HG02571 (cell line): ENCODE data around the gene GSC.

Source experiments
- ATAC-seq: cut with Tn5 transposase; IDR thresholded peaks from one replicate; pipeline ENCODE4 v1.9.1; 2021; ENCODE audit warnings: mild to moderate bottlenecking, moderate library complexity; ENCODE audit not compliant: unreplicated experiment

The GSC gene

DNA sequence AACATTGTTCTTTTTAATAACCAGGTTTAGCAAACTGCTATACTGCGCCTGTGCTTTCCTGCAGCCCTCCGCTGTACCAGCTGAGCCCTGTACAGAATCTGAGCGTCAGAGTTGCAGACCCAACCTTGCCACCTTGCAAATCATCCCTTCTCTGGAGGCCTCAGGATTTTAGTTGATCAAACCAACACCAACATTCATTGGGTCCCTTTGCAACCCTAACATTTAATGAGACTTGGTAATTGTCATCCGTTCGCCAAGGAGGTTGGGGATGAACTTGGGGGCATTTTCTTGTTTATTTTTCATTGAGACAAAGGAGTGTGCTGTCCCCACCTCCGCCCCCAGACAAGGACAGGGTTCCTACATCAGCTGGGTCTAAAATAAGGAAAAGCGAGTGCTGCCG lies 2.6 kb upstream of the GSC start:
- ATAC-seq, result no peak

DNA sequence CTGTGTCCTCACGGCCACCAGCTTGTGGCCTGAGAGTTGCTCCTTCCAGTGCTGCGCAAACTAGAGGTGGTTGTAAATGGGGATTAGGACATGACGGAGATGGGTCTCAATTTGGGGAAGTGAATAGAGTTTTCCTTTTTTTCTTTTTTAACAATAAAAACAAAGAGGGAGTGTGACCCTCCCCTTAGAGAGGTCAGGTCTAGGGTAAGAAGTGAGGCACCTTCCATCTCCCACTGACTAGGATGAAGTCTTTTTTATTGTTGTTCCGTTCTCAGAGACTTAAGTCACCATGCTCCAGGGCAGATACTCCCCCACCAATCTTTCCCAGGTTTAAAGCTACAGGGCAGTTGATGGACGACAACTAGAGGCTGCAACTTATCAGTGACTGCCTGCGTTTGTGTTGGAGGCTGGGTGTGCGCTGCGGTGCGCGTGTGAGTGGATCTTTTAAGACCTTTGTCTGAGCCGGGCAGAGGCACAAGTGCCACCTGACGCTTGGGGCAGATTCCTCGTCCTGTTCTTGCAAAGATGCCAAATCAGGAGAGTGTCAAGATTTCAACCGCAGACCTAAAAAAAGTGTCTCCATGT lies 2.1 kb upstream of the GSC start:
- no peak for ATAC-seq

DNA sequence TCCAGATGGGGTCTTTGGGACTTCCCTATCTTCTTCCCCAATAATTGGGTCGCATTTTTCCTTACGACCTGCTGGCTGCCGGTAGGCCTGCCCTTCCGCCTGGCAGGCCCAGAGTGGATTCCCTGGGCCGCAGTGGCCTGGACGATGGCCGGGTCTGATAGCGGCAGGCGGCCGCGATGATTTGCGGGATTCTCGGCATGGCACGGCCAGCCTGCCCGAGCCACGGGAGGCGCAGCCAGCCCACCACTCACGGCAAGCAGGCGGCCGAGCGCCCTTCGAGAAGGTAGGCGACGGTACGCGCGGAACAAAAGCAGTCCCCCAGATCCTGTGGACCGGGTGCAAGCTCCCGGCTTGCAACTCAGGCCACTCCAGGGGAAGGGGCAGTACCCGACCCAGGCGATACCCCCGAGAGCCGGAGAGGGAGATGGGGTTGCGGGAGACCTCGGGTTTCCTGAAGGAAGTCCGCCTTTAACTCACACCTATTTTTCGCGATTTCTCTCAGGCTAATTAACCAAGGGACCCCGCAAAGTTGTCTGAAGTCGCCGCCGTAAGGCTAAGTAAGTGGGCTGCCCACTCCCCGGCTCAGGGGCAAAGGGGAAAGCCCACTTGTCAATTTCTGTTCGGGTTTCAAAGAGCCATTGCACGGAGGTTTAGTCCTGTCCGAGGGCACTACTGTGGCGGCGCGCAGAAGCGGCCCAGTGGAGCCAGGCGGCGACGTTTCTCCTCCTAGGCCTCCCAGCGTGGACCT lies 1.4 kb upstream of the GSC start:
- no peak for ATAC-seq

DNA sequence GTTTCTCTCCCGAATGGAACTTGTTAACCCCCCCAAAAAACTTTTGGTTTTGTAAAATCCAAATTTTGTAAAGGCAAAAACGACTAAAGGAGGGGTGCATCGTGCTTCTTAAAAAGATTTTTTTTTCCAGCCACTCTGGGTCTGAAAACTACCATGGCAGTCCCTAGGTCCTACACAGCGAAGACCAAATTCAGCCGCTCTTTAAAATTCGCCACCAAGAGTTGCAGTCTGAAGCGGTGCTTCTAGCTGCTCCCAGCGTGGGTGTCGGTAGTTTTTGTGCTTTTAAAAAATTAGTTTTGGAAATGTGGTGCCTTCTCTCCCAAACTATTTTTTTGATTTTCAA lies 873 bp upstream of the GSC start:
- no peak for ATAC-seq

DNA sequence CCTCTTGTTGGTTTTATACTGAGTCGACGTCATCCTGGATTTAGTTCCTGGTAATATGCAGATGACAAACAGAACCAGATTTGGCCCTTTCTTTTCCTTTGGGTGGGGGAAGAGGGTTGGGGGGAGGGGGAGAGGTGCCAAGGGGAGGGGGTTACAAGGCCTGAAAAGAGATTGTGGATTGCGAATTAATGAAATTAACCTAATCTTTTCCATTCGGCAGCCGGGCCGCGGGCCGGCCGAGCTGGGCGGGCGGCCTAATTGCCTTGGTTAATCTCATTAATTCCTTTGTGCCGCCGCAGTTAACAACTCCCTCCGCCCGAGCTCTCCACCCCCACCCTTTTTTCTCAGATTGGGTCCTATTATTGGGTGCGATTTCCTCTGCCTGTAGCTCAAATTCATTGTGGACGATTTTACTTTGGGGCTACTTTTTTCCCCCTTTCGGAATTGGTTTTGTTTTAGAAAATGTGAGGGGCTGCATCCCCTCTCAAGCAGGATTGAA lies 387 bp upstream of the GSC start:
- no peak for ATAC-seq

DNA sequence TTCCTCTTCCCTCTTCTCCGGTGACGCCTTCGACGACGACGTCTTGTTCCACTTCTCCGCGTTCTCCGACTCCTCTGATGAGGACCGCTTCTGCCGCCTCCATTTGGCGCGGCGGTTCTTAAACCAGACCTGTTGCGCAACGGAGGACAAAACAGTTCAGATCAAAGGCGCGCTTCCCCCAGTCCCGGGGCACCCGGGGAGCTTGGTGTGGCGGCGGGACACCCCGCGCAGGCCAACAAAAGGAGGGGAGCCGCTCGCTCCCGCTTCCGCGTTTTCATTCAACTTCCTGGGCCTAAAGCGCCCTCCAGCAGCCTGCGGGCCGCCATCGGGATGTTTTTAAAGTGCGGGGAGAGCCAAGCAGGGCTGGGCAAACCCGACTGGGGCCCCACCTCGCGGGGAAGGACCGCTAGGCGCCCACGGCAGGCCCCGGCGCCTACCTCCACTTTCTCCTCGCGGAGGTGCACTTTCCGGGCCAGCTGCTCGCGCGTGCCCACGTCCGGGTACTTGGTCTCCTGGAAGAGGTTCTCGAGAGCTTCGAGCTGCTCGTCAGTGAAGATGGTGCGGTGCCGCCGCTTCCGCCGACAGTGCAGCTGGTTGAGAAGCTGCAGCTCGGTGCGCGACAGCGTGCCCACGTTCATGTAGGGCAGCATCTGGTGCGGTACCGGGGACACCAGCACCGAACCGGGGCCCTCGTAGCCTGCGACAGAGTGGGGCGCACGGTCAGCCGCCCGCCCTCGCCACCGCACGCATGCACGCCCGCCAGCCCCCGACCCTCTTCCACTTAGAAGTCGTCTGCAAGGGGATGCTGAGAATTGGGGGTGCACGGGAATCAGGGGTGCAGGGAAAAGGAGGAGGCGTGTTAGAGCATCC lies 1.2 kb downstream of the GSC start:
- no peak for ATAC-seq

DNA sequence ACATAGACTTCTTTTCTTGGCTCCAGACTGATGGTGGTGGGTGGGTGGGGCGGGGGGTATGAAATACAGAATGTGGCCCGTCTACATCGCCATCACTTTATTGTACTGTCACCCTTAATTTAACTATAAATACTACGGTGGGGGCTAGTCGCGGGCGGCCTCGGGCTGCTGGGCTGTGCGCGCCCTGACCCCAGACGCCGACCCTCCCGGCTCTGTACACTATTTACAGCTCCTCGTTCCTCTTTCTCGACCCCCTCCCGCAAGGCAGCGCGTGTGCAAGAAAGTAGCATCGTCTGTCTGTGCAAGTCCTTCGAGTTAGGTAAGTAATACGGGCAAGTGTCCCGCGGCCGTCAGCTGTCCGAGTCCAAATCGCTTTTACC lies 1.8 kb downstream of the GSC start:
- no peak for ATAC-seq

DNA sequence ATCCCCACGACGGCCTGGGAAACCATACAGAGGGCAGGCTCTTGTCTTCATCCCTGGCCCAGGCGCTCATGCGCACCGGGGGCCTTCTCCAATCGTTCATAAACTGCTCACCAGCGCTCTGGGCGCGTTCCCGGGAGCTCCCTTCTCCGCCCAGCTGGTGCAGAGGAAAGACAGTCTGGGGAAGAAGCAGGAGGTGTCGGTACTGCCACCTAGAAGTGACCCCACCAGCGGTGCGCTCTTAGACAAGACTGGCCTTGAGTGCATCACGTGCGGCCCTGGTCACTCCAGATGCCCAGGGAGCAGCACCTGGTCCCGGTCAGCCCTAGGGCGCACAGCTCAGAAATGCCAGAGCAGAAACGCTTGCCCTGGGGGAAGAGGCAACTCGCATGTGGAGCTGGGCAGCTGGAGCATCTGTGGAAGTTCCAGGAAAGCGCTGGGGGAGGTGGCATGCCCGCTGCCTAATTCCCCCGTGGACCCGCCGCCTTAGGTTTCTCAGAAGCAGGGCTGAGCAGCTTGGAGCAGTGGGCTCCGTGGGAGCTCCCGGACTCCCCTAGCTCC lies 2.5 kb downstream of the GSC start:
- no peak for ATAC-seq

DNA sequence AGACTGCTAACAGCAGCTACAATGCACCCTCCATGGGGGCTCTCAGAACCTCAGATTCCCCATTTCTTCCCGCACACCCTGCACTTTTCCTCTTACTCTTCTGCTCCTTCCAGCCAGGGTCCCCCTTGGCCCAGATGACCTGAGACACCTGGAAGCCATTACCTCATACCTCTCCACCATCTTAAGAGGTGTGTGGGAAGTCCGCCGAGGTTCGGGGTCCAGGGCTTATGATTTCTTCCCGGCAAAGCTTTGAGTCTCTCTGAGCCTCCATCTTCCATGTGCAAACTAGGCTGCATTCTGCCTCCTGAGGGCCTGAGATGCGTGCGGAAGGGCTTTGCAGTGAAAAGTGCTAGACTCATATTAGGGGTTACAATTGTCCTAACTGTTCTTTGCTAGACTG lies 5.3 kb downstream of the GSC start:
- ATAC-seq, result no peak

DNA sequence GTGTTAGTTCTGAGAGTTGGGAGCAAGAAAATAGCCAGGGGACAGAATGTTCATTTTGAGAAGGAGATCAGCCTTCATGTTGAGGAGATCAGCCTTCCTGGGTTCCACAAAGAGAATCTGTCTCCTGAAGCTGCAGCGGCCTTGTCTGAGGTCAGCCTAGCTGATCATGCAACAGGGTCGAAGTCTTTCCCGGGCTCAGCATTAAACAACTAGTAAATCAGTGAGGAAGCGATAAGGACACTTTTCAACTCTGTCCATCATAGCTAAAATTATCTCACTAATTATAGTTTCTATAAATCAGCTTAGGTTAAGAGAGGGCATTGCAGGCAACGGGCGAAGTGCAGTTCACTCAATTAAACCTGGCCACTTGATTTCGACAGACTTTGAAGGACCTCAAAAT lies 7.5 kb downstream of the GSC start:
- ATAC-seq, result no peak

DNA sequence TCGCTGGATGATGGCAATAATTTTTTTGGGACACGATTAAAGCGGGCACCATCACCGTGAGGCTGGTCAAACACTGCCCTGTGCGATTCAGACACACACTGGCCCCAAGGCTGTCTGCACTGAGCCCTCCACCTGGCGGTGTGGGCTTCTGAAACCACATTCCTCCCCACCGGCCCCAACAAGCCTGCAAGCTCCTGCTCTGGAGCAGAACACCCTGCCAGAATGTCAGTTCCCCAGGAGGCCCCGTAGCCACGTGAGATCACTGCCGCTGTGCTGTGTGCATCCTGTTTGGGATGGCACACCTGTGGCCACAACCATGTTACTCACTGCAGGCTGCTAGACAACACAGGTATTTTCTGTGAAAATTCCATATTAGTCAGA lies 7.9 kb downstream of the GSC start:
- ATAC-seq, result no peak

DNA sequence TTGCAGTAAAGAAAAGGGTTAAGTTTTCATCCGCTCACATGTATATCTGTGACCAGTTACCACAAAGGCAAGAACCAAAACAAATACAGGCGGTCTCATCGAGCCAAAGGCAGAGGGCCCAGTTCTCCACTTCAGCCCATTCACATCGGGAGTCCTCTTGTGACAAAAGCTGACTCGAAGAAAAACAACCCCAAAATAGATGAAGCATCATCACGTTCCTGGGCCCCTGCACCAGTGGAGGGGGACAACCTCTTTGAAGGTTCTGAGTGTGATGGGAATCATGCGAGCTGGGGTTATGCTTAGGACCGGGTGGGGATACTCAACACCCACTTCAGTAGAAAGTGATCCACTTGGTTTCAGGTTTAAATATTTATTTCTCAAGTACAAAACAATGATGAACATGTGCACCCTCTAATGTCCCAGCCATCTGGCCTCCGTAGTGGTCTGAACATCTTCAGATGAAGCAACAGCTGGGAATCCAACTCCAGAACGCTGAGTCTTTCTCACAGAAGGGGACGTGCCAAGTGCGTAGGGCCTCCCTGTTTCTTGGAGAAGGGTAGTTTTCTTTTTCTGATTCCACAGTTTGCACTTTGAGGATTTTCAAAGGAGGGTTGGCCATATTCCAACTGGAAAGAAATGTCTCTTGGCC lies 8.4 kb downstream of the GSC start:
- ATAC-seq, result no peak

DNA sequence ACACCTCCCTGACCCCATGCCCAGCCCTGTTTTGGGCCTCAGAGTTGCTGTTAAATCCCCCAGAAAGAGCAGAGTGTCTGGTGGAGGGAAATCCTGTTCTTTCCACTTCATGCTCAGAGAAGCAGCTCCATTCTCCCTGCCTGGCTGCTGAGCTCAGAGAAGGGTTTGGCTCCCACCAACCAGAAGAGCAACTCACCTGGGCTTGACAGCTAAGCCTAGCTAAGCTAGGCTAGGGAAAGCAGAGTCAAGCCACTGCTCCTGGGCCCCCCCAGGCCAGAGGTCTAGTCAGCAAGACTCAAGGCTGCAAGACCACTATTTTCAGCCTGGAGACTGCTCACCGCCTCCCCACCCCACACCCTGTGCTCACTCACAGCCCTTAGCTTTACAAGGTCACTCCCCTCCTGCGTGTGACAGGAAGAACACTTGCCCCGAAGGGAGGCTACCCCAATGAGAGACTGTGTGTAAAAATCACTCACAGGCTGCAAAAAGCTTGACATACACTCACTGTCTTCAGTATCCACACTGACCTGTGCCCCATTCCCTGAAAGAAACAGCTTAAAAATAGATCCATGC lies 13.5 kb downstream of the GSC start:
- no peak for ATAC-seq

DNA sequence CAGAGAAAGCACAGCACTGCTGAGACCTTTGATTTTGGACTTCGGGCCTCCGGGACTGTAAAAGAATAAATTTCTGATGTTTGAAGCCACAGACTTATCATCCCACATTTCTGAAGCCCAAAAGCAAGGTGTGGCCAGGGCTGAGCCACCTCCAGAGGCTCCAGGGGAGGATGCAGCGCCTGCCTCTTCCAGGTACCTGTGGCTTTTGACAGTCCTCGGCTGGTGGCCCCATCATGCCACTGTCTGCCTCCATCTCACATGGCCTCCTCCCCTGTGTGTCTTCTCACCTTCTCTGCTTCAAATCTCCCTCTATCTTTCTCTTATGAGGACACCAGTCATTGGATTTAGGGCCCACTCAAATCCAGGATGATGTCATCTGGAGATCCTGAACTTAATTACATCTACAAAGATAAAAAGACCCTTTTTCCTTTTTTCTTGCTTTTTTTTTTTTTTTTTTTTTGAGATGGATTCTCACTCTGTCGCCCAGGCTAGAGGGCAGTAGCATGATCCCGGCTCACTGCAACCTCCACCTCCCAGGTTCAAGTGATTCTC lies 15.4 kb downstream of the GSC start:
- ATAC-seq, result no peak

DNA sequence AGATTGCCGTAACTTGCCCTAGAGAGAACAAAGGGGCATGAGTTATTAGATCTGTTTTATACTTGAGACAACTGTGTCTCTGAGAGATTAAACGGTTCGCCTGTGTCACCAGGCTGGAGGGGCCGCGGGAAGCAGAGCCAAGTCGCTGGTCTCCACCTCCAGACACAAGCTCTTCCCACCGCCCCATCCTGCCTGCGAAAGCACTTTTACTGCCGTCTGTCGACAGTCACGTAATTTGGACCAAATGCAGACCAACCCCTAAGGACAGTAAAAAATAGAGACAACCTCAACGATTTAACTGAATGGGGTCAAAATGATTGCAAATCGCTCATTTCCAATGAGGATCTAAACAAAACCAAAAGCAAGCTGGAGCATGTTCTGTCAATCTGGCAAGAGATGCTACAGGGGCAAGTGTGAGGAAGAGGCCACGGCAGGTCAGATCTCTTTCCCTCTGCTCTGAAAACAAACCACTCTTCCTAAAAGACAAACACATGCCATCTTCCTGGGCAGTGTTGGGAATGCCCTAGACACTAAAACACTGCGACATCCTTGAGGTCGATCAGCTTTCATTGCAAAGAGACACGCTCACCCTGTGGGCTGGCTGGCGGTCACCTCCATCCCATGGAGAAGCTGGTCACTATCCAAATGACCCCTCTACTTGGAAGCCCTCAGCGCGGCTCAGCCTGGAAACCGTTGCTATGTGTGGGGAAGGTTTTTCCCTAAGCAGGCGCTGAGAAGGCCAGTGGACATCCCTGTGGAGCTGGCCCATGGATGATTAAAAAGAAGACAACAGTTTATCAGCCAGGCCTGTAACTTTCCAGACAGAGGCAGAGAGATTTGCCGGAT lies 17.1 kb downstream of the GSC start:
- ATAC-seq, result no peak

DNA sequence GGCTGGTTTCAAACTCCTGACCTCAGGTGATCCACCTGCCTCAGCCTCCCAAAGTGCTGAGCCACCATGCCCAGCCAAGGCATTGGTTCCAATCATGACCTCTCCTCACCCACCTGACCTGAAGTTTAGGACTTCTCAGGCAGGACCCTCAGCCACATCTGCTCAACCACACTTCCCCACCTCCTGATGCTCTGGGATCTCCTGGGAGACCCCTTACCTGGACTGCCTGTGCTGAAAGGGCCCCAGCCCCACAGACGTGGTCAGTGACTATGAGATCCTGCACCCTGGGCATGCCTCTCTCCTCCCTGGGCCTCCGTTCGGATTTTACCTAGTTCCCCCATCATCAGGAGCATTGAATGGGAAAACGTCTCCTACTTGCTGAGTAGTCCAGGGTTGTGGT lies 18.0 kb downstream of the GSC start:
- no peak for ATAC-seq

DNA sequence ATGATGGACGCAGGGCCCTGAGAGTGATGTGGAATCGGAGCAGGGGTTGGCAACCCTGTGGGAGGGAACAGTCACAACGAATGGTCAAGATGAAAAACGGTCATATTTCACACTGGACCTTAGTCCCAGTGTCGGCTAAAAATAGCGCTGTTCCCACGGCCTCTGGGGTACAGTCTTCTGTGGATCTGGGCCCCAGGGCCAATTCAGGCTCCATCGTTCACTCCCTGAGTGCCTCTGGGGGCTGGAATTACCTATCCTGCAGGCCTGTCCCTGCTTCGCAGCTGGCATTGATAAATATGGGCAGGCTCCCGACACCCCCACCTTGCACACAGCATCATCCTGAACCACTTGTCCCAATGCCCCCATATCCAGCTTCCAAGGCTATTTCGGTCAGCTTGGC lies 18.6 kb downstream of the GSC start:
- no peak for ATAC-seq

DNA sequence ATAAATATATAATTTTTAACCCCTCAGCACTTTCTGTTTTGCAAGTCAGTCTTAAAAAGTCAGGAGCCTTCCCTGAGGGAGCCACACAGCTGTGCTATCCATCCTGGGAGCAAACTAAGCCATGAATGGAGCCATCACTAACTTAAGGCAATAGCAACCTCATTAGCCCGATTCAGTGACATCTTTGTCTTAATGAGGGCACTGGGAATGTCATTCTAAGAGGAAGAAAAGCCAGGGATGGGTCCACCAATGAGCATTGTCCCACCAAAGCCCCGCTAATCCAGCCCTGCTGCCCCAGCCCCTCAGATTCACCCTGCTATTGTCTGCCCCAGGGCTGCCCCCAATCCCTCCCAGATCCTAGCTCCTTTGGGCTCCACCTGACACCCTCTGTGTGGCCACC lies 19.5 kb downstream of the GSC start:
- ATAC-seq, result no peak

DNA sequence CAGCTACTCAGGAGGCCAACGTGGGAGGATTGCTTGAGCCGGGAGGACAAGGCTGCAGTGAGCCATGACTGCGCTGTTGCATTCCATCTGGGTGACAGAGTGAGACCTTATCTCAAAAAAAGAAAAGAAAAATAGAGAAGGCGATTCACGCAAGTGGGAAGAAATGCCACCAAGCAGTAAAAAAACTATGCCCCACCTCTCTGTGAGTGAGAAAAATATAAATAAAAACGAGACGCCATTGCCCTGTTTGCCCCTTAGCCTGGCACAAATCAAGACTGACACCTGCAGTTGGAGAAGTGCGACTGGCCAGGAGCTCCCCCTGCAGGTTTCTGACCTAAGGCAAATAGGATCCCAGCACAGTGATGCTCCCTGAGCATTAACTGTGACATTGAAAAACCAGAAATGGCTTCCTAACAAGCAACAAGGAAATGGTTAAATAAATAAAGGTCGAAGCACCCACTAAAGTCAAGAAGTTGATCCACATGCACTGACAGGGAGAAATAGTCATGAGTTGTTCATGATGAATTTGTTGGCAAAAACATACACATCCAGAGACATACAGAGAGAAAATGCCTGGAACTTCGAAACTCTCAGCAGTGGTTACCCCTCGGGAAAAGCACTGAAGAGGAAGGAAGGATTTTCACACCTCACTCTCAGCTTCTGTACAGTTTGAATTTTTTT lies 21.1 kb downstream of the GSC start:
- no peak for ATAC-seq
